Measurements from ENCODE around the gene LRRC42.
"Not testable (repeated sequence)": the region's sequence is repeated elsewhere in the genome, so short reads cannot be mapped to it uniquely, and the experiment has no call there.

LRRC42 gene

GRCh38 chr1:53999920-54000319, 53.8 kb downstream of the LRRC42 start:
- no peak overlapping the region for H3K4me3 Mint-ChIP-seq
- H3K4me1 Mint-ChIP-seq = no peaks in the 10 kb centered on the region
- ATAC-seq (no peak), DNase-seq (no peak)
- no peaks in the 10 kb centered on the region for H3K36me3 Mint-ChIP-seq (ENCODE audit: low read depth)
- H3K27me3 Mint-ChIP-seq = no peaks in the 10 kb centered on the region
- H3K27ac Mint-ChIP-seq = no peak overlapping the region
- no peaks in the 10 kb centered on the region for H3K9me3 Mint-ChIP-seq

- ATAC-seq (no peak), DNase-seq (no peak)
- H3K9me3 Mint-ChIP-seq = no peaks in the 10 kb centered on the region
- H3K36me3 Mint-ChIP-seq (ENCODE audit: low read depth) = no peaks in the 10 kb centered on the region
- no peak overlapping the region for H3K27ac Mint-ChIP-seq
- H3K4me1 Mint-ChIP-seq = no peaks in the 10 kb centered on the region
- H3K27me3 Mint-ChIP-seq = no peaks in the 10 kb centered on the region
- H3K4me3 Mint-ChIP-seq = no peak overlapping the region
These were observed 55.4 kb downstream of the LRRC42 start for GRCh38 chr1:54001591-54001990.

- no peak overlapping the region for H3K4me3 Mint-ChIP-seq
- ATAC-seq = no peak
- H3K9me3 Mint-ChIP-seq = no peaks in the 10 kb centered on the region
These were observed 56.5 kb downstream of the LRRC42 start for GRCh38 chr1:54002544-54003248.

GRCh38 chr1:54003249-54003646, 57.1 kb downstream of the LRRC42 start:
- no peaks in the 10 kb centered on the region for H3K36me3 Mint-ChIP-seq (ENCODE audit: low read depth)
- ATAC-seq (no peak), DNase-seq (no peak)
- no peaks in the 10 kb centered on the region for H3K4me1 Mint-ChIP-seq
- no peak overlapping the region for H3K4me3 Mint-ChIP-seq
- H3K27me3 Mint-ChIP-seq = no peaks in the 10 kb centered on the region
- no peaks in the 10 kb centered on the region for H3K9me3 Mint-ChIP-seq
- no peak overlapping the region for H3K27ac Mint-ChIP-seq

More at GRCh38 chr1:54002544-54003248, 56.5 kb downstream of the LRRC42 start:
- DNase-seq = no peak
- H3K27ac Mint-ChIP-seq = no peak overlapping the region
- H3K36me3 Mint-ChIP-seq (ENCODE audit: low read depth) = no peaks in the 10 kb centered on the region
- no peaks in the 10 kb centered on the region for H3K4me1 Mint-ChIP-seq
- no peaks in the 10 kb centered on the region for H3K27me3 Mint-ChIP-seq

GRCh38 chr1:54003750-54004480, 57.8 kb downstream of the LRRC42 start:
- ATAC-seq; H3K27me3 Mint-ChIP-seq; DNase-seq; H3K27ac Mint-ChIP-seq; H3K4me1 Mint-ChIP-seq; H3K4me3 Mint-ChIP-seq; H3K36me3 Mint-ChIP-seq (ENCODE audit: low read depth); H3K9me3 Mint-ChIP-seq: not testable (repeated sequence)

DNA sequence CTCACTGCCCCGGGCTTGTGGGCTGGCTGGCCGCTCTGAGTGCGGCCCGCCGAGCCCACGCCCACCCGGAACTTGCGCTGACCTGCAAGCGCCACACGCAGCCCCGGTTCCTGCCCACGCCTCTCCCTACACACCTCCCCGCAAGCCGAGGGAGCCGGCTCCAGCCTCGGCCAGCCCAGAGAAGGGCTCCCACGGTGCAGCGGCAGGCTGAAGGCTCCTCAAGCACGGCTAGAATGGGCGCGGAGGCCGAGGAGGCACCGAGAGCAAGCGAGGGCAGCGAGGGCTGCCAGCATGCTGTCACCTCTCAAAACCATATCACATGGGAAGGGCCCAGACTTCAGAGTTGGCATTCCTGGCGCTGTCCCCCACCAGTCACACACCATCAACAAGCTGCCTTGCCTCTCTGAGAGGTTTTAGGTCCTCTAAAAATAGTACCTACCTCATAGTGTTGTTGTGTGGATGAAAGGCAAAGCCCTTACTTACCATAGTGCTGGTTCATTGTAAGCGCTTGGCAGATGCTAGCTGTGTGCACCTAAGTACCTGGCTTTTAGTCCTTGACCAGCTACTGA, 58.4 kb downstream of the LRRC42 start:
- Mint-ChIP-seq H3K9me3 (no peaks in the 10 kb centered on the region), H3K27ac (no peak overlapping the region), H3K27me3 (peaks cover 4% of the 10 kb centered on the region), H3K4me3 (no peak overlapping the region), H3K4me1 (no peaks in the 10 kb centered on the region), H3K36me3 (ENCODE audit: low read depth) (no peaks in the 10 kb centered on the region)
- ATAC-seq (no peak), DNase-seq (no peak)

- no peaks in the 10 kb centered on the region for H3K36me3 Mint-ChIP-seq (ENCODE audit: low read depth)
- H3K4me1 Mint-ChIP-seq = no peaks in the 10 kb centered on the region
- H3K27ac Mint-ChIP-seq = no peak overlapping the region
- ATAC-seq (no peak), DNase-seq (no peak)
- peaks cover 4% of the 10 kb centered on the region for H3K27me3 Mint-ChIP-seq
- H3K4me3 Mint-ChIP-seq = no peak overlapping the region
- H3K9me3 Mint-ChIP-seq = no peaks in the 10 kb centered on the region
These were observed 60.4 kb downstream of the LRRC42 start for GRCh38 chr1:54006508-54006907.

DNA sequence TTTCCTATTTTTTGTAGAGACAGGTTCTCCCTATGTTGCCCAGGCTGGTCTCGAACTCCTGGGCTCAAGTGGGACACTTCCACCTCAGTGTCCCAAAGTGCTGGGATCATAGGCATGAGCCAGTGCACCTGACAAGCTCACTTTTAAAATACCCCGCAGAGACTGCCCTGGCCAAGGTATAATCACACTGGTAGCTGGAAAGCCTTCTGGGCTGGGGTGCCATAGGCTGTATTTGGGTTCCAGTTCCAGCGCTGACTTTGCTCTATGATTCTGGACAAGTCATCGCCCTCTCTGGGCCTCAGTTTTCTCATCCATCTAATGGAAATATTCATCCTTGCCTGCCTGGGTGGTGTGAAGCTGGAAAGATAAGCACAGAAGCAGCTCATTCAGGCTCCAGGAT, 61.5 kb downstream of the LRRC42 start:
- Mint-ChIP-seq H3K36me3 (ENCODE audit: low read depth) (no peaks in the 10 kb centered on the region), H3K27ac (no peak overlapping the region), H3K27me3 (peaks cover 4% of the 10 kb centered on the region), H3K4me3 (no peak overlapping the region), H3K9me3 (no peaks in the 10 kb centered on the region), H3K4me1 (no peaks in the 10 kb centered on the region)
- DNase-seq (no peak), ATAC-seq (no peak)

DNA sequence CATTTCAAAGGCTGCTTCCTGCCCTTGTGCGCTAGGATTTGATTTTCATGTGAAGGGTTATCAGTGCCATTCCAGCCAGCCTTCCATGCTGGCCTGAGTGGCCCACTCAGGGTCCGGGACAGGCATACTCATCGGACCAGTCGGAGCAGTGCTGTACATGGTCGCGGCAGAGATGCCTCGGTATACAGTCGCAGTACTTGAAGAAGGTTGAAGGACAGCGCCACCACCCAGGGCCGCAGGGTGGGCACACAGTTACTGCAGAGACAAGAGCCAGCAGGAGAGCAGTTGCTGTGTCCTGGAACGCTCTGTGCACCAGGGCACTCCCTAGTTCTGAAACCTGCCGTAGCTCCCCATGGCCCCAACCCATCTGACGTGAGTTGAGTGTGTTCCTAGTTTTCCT, 62.7 kb downstream of the LRRC42 start:
- Mint-ChIP-seq H3K36me3 (ENCODE audit: low read depth) (no peaks in the 10 kb centered on the region), H3K27me3 (peaks cover 13% of the 10 kb centered on the region), H3K27ac (no peak overlapping the region), H3K9me3 (no peaks in the 10 kb centered on the region), H3K4me1 (no peaks in the 10 kb centered on the region), H3K4me3 (no peak overlapping the region)
- no peak for ATAC-seq
- DNase-seq = no peak

GRCh38 chr1:54009406-54009805, 63.3 kb downstream of the LRRC42 start:
- peaks cover 13% of the 10 kb centered on the region for H3K27me3 Mint-ChIP-seq
- no peaks in the 10 kb centered on the region for H3K9me3 Mint-ChIP-seq
- no peaks in the 10 kb centered on the region for H3K4me1 Mint-ChIP-seq
- DNase-seq (no peak), ATAC-seq (no peak)
- H3K4me3 Mint-ChIP-seq = no peak overlapping the region
- no peaks in the 10 kb centered on the region for H3K36me3 Mint-ChIP-seq (ENCODE audit: low read depth)
- H3K27ac Mint-ChIP-seq = no peak overlapping the region

DNA sequence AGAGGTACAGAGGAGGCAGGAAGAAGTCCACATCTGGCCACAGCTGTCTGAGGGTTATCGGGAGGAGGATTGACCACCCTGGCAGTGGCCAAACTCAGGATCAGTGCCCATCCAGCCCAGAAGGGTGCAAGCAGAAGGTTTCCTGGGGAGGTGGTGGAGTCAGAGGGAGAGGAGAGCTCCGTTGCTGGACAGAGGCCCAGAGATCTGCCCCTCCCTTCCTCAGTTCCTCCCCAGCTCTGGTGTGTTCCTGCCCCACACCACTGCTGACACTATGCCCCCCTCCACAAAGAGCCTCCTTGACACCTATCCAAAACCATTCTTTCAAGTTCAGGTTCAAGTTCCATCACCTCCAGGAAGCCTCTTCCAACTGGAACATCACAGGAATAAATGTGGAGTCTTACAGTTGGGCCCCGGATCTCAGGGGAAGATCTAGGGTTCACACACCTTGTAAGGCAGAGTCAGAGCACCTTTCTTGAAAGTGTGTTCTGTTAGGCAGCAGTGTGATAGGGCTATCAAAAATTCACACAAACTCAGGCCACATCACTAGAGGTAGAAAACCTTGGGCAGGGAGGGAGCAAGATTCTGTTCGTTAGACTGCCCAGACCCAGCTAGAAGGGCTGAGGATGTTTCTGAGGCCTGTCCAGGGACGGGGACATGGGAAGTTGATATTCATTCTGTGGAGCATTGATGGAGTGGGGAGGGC, 64.4 kb downstream of the LRRC42 start:
- Mint-ChIP-seq H3K36me3 (ENCODE audit: low read depth) (no peaks in the 10 kb centered on the region), H3K27me3 (peaks cover 13% of the 10 kb centered on the region), H3K27ac (no peak overlapping the region), H3K4me1 (no peaks in the 10 kb centered on the region), H3K9me3 (no peaks in the 10 kb centered on the region), H3K4me3 (no peak overlapping the region)
- ATAC-seq (no peak), DNase-seq (no peak)

GRCh38 chr1:54011316-54012007, 65.3 kb downstream of the LRRC42 start:
- H3K4me3 Mint-ChIP-seq = no peak overlapping the region
- DNase-seq = no peak
- ATAC-seq = no peak
- H3K9me3 Mint-ChIP-seq = no peaks in the 10 kb centered on the region
- peaks cover 13% of the 10 kb centered on the region for H3K27me3 Mint-ChIP-seq
- H3K4me1 Mint-ChIP-seq = no peaks in the 10 kb centered on the region
- H3K27ac Mint-ChIP-seq = no peak overlapping the region
- no peaks in the 10 kb centered on the region for H3K36me3 Mint-ChIP-seq (ENCODE audit: low read depth)

- H3K4me1 Mint-ChIP-seq = no peaks in the 10 kb centered on the region
- DNase-seq (no peak), ATAC-seq (no peak)
- H3K9me3 Mint-ChIP-seq = no peaks in the 10 kb centered on the region
- H3K4me3 Mint-ChIP-seq = no peak overlapping the region
- H3K27ac Mint-ChIP-seq = no peak overlapping the region
- peaks cover 13% of the 10 kb centered on the region for H3K27me3 Mint-ChIP-seq
- no peaks in the 10 kb centered on the region for H3K36me3 Mint-ChIP-seq (ENCODE audit: low read depth)
These were observed 65.8 kb downstream of the LRRC42 start for GRCh38 chr1:54012008-54012325.

DNA sequence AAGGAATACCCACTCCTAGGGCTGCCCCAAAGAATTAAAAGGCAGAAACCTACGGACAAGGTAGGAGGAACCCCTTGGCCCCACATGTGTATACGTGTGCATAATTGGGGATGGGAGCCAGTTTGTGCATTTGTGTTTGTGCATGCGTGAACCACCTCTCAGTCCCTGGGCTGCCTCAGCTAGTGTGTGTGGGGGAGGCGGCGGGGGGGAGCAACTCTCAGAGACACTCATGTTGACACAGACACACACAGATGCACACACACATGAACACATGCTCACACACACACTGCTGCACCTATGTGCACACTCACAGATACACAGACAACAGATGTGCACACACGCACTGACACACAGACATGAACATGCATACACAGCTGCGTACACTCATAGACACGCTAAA, 66.7 kb downstream of the LRRC42 start:
- H3K4me3 Mint-ChIP-seq = no peak overlapping the region
- ATAC-seq (no peak), DNase-seq (no peak)
- H3K9me3 Mint-ChIP-seq = no peaks in the 10 kb centered on the region
- peaks cover 13% of the 10 kb centered on the region for H3K27me3 Mint-ChIP-seq
- no peak overlapping the region for H3K27ac Mint-ChIP-seq
- H3K4me1 Mint-ChIP-seq = no peaks in the 10 kb centered on the region
- H3K36me3 Mint-ChIP-seq (ENCODE audit: low read depth) = no peaks in the 10 kb centered on the region

Measured in activated naive CD8-positive, alpha-beta T cell treated with anti-CD3 and anti-CD28 coated beads, Interleukin-2, amount 50 U/mL, for 24 hours (primary cell).